ENCODE measurements around the gene CORO1C. TPM values are rescaled to one million over a fixed set of nuclear protein-coding genes. Genes with fewer than 3 reads are reported as not detected.
A peak's percentile ranks its signal among the peaks of the same experiment; 100 is the strongest.

The CORO1C gene
- total RNA-seq, 1 donor from 2014 or later: 128 TPM

DNA sequence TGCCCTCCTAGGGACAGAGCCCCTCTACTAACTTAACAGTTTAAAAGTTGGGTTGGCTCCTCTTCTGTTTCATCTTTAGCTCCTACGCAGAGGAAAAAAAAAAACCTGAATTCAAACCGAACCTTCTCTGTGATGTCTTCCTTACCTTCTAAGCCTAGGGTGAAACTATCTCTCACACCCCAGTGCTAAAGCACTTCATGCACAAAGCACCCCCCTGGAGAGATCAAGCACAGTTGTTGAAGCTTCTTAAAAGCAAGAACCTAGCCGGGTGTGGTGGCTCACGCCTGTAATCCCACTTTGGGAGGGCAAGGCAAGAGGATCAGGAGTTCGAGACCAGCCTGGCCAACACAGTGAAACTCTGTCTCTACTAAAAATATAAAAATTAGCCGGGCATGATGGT, 37.6 kb downstream of the CORO1C start:
- H3K4me3 Mint-ChIP-seq: no peak overlapping the region
- peak overlapping the region; percentile 100 for H3K27ac Mint-ChIP-seq
- Histone ChIP-seq H3K9ac (no peak overlapping the region), H3K4me2 (no peak overlapping the region), H4K20me1 (ENCODE audit: low read depth) (peaks cover 54% of the 10 kb centered on the region), H3K79me2 (ENCODE audit: low read depth) (peaks cover 91% of the 10 kb centered on the region), H3K27ac (peak overlapping the region; percentile 10), H3K9me3 (ENCODE audit: low read depth) (no peaks in the 10 kb centered on the region), H3K36me3 (no peaks in the 10 kb centered on the region), H3K4me3 (no peak overlapping the region), H3F3A (ENCODE audit: low read depth) (peaks cover 38% of the 10 kb centered on the region), H3K4me1 (peaks cover 28% of the 10 kb centered on the region), H3K27me3 (no peaks in the 10 kb centered on the region), H2AFZ (replicated peaks) (no peak overlapping the region)
- no peaks in the 10 kb centered on the region for H3K9me3 Mint-ChIP-seq
- peaks cover 26% of the 10 kb centered on the region for H3K36me3 Mint-ChIP-seq
- H3K4me1 Mint-ChIP-seq: peaks cover 68% of the 10 kb centered on the region
- TF ChIP-seq EZH2phosphoT487 (IDR thresholded peaks at IDR 0.05): no peak
- H3K27me3 Mint-ChIP-seq (ENCODE audit: insufficient read depth, low read depth): peaks cover 2% of the 10 kb centered on the region
- no peak for DNase-seq (ENCODE audit: low spot score)

DNA sequence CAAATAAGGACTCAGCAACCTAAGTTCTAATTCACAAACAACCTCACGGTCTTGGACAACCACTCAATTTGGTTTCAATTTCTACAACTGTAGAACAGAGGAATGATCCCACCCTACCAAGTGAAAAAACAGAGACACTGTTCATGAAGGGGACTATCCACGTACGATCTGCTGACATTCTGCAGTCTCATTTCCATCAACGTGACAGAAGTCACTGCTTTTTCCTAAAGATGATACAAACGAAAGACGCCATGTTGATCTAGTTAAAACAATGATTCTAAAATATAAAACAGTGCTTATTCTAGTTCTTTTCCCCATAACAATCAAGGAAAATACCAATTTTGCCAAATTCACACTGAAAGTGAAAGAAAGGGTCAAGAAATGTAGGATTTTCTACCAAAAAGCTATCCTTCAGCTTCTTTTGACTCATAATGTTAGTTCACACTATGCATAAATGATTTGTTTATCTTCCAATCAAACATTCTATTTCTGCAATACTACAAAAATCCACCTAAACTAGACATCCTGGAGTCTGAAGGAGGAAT, 38.1 kb downstream of the CORO1C start:
- Mint-ChIP-seq H3K4me3 (no peak overlapping the region), H3K27me3 (ENCODE audit: insufficient read depth, low read depth) (peaks cover 2% of the 10 kb centered on the region), H3K9me3 (no peaks in the 10 kb centered on the region), H3K27ac (peak overlapping the region; percentile 100), H3K4me1 (peaks cover 71% of the 10 kb centered on the region), H3K36me3 (peaks cover 23% of the 10 kb centered on the region)
- no peak overlapping the region for H3K9ac ChIP-seq
- H3F3A ChIP-seq (ENCODE audit: low read depth): peaks cover 38% of the 10 kb centered on the region
- H2AFZ ChIP-seq (replicated peaks): no peak overlapping the region
- peaks cover 28% of the 10 kb centered on the region for H3K4me1 ChIP-seq
- no peaks in the 10 kb centered on the region for H3K36me3 ChIP-seq
- H3K27me3 ChIP-seq: no peaks in the 10 kb centered on the region
- peaks cover 52% of the 10 kb centered on the region for H4K20me1 ChIP-seq (ENCODE audit: low read depth)
- peaks cover 91% of the 10 kb centered on the region for H3K79me2 ChIP-seq (ENCODE audit: low read depth)
- no peaks in the 10 kb centered on the region for H3K9me3 ChIP-seq (ENCODE audit: low read depth)
- peak overlapping the region; percentile 10 for H3K27ac ChIP-seq
- no peak overlapping the region for H3K4me3 ChIP-seq
- TF ChIP-seq, protein P1, sequence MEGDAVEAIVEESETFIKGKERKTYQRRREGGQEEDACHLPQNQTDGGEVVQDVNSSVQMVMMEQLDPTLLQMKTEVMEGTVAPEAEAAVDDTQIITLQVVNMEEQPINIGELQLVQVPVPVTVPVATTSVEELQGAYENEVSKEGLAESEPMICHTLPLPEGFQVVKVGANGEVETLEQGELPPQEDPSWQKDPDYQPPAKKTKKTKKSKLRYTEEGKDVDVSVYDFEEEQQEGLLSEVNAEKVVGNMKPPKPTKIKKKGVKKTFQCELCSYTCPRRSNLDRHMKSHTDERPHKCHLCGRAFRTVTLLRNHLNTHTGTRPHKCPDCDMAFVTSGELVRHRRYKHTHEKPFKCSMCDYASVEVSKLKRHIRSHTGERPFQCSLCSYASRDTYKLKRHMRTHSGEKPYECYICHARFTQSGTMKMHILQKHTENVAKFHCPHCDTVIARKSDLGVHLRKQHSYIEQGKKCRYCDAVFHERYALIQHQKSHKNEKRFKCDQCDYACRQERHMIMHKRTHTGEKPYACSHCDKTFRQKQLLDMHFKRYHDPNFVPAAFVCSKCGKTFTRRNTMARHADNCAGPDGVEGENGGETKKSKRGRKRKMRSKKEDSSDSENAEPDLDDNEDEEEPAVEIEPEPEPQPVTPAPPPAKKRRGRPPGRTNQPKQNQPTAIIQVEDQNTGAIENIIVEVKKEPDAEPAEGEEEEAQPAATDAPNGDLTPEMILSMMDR (IDR thresholded peaks at IDR 0.05): no peak
- no peak for TF ChIP-seq EZH2phosphoT487 (IDR thresholded peaks at IDR 0.05)
- TF ChIP-seq EZH2 (IDR thresholded peaks at IDR 0.05): no peak
- no peak overlapping the region for H3K4me2 ChIP-seq
- no peak for DNase-seq (ENCODE audit: low spot score)

DNA sequence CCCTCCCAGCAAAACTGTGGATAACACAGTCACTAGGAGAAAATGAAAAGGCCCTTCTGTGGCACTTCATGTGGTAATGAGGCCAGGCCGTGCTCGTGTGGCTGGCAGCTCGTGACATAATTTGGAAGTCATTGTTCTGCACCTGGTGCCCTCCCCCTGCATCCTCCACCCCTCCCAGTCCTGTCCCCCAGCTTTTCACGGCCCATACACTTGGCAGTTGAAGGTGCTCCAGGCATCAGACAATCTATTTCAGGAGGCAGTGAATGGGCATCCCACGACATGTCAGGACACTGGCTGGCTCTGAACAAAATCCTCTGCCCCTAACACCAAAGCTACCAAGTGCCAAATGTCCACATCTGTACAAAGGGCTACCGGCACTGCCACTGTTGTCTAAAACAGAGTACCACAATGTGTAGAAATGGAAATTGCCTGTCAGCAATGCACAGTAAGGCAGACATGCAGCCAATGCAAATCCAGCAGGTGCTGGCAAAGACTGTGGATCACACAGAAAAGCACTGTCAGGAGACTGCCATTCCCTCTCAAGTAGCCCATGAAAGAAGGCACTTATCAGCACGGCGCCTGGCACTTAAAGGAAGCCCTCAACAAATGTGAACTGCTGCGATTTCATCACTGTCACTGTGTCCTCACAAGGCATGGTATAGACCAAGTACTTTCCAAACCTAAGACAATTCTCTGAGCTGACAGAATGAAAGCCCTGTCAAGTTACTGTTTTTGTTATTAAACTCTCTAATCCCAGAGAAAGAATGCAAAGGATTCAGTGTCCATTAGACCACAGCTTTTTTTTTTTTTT, 39.1 kb downstream of the CORO1C start:
- peaks cover 43% of the 10 kb centered on the region for H4K20me1 ChIP-seq (ENCODE audit: low read depth)
- peak overlapping the region; percentile 77 for H3K4me3 Mint-ChIP-seq
- no peaks in the 10 kb centered on the region for H3K9me3 ChIP-seq (ENCODE audit: low read depth)
- no peak overlapping the region for H2AFZ ChIP-seq (replicated peaks)
- peak overlapping the region; percentile 48 for H3K4me2 ChIP-seq
- DNase-seq (ENCODE audit: low spot score): peak; percentile 26
- H3K27ac ChIP-seq: peak overlapping the region; percentile 73
- H3K4me1 Mint-ChIP-seq: peaks cover 67% of the 10 kb centered on the region
- H3K9ac ChIP-seq: no peak overlapping the region
- H3K4me3 ChIP-seq: no peak overlapping the region
- peak overlapping the region; percentile 100 for H3K27ac Mint-ChIP-seq
- H3K4me1 ChIP-seq: peaks cover 28% of the 10 kb centered on the region
- TF ChIP-seq, protein P1 (IDR thresholded peaks at IDR 0.05): no peak
- no peak for TF ChIP-seq EZH2 (IDR thresholded peaks at IDR 0.05)
- TF ChIP-seq EZH2phosphoT487 (IDR thresholded peaks at IDR 0.05): no peak
- H3K36me3 ChIP-seq: no peaks in the 10 kb centered on the region
- no peaks in the 10 kb centered on the region for H3K9me3 Mint-ChIP-seq
- peaks cover 17% of the 10 kb centered on the region for H3K36me3 Mint-ChIP-seq
- peaks cover 38% of the 10 kb centered on the region for H3F3A ChIP-seq (ENCODE audit: low read depth)
- peaks cover 2% of the 10 kb centered on the region for H3K27me3 Mint-ChIP-seq (ENCODE audit: insufficient read depth, low read depth)
- H3K27me3 ChIP-seq: no peaks in the 10 kb centered on the region
- peaks cover 91% of the 10 kb centered on the region for H3K79me2 ChIP-seq (ENCODE audit: low read depth)
